Psoas muscle (tissue), 8 donors: ENCODE results near the gene BCAT1. TPM values are rescaled to one million over a fixed set of nuclear protein-coding genes. Genes with fewer than 3 reads are reported as not detected.
A peak's percentile ranks its signal among the peaks of the same experiment; 100 is the strongest.

ENCODE experiments used
- ATAC-seq, 4 donors: fragments of 200-7000 bp; cut with Tn5 transposase; one replicate each; pipeline ENCODE4 v1.9.1; 2020; ENCODE audit warnings: moderate library complexity in 3 of 4, mild to moderate bottlenecking in 2 of 4
- DNase-seq, 2 donors: peaks; one replicate each; pipeline ENCODE4 v3.0.0-alpha.2; 2020
- H3K27ac ChIP-seq: fragments of 200-600 bp; one replicate; pipeline ENCODE4 v1.8.0; 2022
- H3K27me3 ChIP-seq, 3 donors: fragments of 200-600 bp in 1 of 3; one replicate each; pipeline versions ENCODE4 v1.6.1 to v1.8.0; 2013 to 2022; ENCODE audit warnings: low read length in 2 of 3, mild to moderate bottlenecking in 2 of 3, moderate library complexity in 1 of 3; ENCODE audit not compliant: insufficient read depth in 3 of 3
- H3K36me3 ChIP-seq, 2 donors: fragments of 200-600 bp in 1 of 2; one replicate each; pipeline versions ENCODE4 v1.6.1 to v1.8.0; 2013 to 2022; ENCODE audit warnings: low read depth in 1 of 2, mild to moderate bottlenecking in 1 of 2, moderate library complexity in 1 of 2; ENCODE audit not compliant: insufficient read depth in 1 of 2
- H3K4me1 ChIP-seq: fragments of 200-600 bp; one replicate; pipeline ENCODE4 v1.8.0; 2022
- H3K4me3 ChIP-seq: fragments of 200-600 bp; one replicate; pipeline ENCODE4 v1.8.0; 2022; ENCODE audit warnings: mild to moderate bottlenecking
- H3K9me3 ChIP-seq: fragments of 200-600 bp; one replicate; pipeline ENCODE4 v1.8.0; 2022
- CTCF ChIP-seq: fragments of 200-600 bp; IDR thresholded peaks from one replicate; pipeline ENCODE4 v1.8.0; 2022; ENCODE audit warnings: antibody characterized with exemption
- WGBS, 3 donors: extraction: QIAGEN DNeasy Blood & Tissue Kit; methylation state at CpG; one replicate each; pipeline versions ENCODE4 v1.1.6 to v1.1.7; 2013; 5-methylcytosine and 5-hydroxymethylcytosine counted together
- intact Hi-C, 2 donors: fragments of 100-400 bp; cut with DNase I; formaldehyde crosslinking; loops; one replicate each; pipeline versions ENCODE4 v1.11.0 to v1.14.2; 2022
- polyA plus RNA-seq, 3 donors: library from polyadenylated mRNA; stranded (reverse); fragments of 200-250 nt; gene quantifications; one replicate each; pipeline ENCODE4 v1.2.3, GENCODE V29; 2013
- total RNA-seq, 4 donors: library from RNA; stranded (reverse); fragmentation: NEBNext Ultra II Directional in 2 of 4; extraction: Animal tissue kit (Norgen Biotek cat#: 25700) in 2 of 4; gene quantifications; one replicate each; pipeline versions ENCODE4 v1.2.1 to v1.2.4, GENCODE V29; 2021 to 2023
- donor health status: healthy with polysubstance abuse.
- donor health status: DM: no; HTN: no; CAD: no; lungs with moderate emphysema.
- donor health status: Bipolar disorder and iron deficiency.
- donor health status: healthy.
- donor health status: DM: yes; HTN: yes; CAD: no.
- donor health status: DM: no; HTN: no; CAD: no.
- donor health status: DM: no; HTN: no; CAD: no.
- donor health status: DM: yes; HTN: yes; CAD: no.

BCAT1 gene
- total and polyA plus RNA-seq, 7 donors: 0.30 to 3.8 (median 2.7) TPM

GRCh38 chr12:24798335-24798734, 150.6 kb downstream of the BCAT1 start:
- intact Hi-C loops: no loop called here
- TF ChIP-seq CTCF: no peak
- H3K36me3 ChIP-seq: no peaks in the 10 kb centered on the region
- no peaks in the 10 kb centered on the region for H3K27me3 ChIP-seq
- DNase-seq (no peak), ATAC-seq (no peak)
- H3K4me1 ChIP-seq: no peaks in the 10 kb centered on the region
- no peak overlapping the region for H3K4me3 ChIP-seq
- no peak overlapping the region for H3K27ac ChIP-seq
- no peaks in the 10 kb centered on the region for H3K9me3 ChIP-seq

GRCh38 chr12:24797901-24798300, 151.0 kb downstream of the BCAT1 start:
- H3K27ac ChIP-seq: no peak overlapping the region
- no peak for DNase-seq
- intact Hi-C loops: no loop called here
- H3K27me3 ChIP-seq: no peaks in the 10 kb centered on the region
- no peak overlapping the region for H3K4me3 ChIP-seq
- no peaks in the 10 kb centered on the region for H3K4me1 ChIP-seq
- H3K36me3 ChIP-seq: no peaks in the 10 kb centered on the region
- H3K9me3 ChIP-seq: no peaks in the 10 kb centered on the region
- no peak for ATAC-seq
- no peak for TF ChIP-seq CTCF
- 39 to 45% (median 43%) methylated on average over 2 of the region's 2 CpGs for WGBS, 3 donors

- no peak overlapping the region for H3K27ac ChIP-seq
- 28 to 35% (median 31%) methylated on average over 5 of the region's 5 CpGs for WGBS, 3 donors
Measured at GRCh38 chr12:24796876-24797275, 152.0 kb downstream of the BCAT1 start.

GRCh38 chr12:24795699-24796347, 153.1 kb downstream of the BCAT1 start:
- DNase-seq (no peak), ATAC-seq (no peak)
- Histone ChIP-seq H3K27ac (no peak overlapping the region), H3K4me3 (peak overlapping the region; percentile 32), H3K4me1 (no peaks in the 10 kb centered on the region), H3K9me3 (no peaks in the 10 kb centered on the region), H3K36me3 (no peaks in the 10 kb centered on the region), H3K27me3 (no peaks in the 10 kb centered on the region)
- TF ChIP-seq CTCF: no peak
- intact Hi-C loops: no loop called here
- 53 to 75% (median 66%) methylated on average over 4 of the region's 4 CpGs for WGBS, 3 donors

More at GRCh38 chr12:24796876-24797275, 152.0 kb downstream of the BCAT1 start:
- Histone ChIP-seq H3K4me1 (no peaks in the 10 kb centered on the region), H3K4me3 (no peak overlapping the region), H3K36me3 (no peaks in the 10 kb centered on the region), H3K9me3 (no peaks in the 10 kb centered on the region), H3K27me3 (no peaks in the 10 kb centered on the region)
- no peak for TF ChIP-seq CTCF
- ATAC-seq (no peak), DNase-seq (no peak)
- intact Hi-C loops: no loop called here

DNA sequence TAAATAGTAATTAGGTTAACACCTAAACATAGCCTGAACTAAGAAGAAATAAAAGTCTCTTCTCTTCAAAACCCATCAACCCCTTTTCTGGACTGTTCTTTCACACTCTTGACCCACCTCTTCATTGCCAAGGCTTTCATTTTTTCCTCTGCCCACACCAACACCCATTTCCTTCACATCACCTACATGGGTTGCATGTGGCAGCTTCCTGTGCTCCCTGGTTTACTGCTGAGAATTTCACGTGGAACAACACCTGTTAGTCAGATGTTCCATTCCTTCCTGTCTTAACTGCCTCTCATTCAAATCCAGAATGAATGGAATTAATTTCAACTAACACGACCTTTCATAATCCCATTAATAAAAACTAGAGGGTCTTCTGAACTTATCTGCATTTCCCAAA, 157.3 kb downstream of the BCAT1 start:
- 24 to 32% (median 31%) methylated on average over 2 of the region's 2 CpGs for WGBS, 3 donors

More for the DNA sequence above, 157.3 kb downstream of the BCAT1 start:
- ATAC-seq (no peak), DNase-seq (no peak)
- intact Hi-C loops: no loop called here
- no peaks in the 10 kb centered on the region for H3K4me1 ChIP-seq
- TF ChIP-seq CTCF: no peak
- H3K9me3 ChIP-seq: no peaks in the 10 kb centered on the region
- no peaks in the 10 kb centered on the region for H3K36me3 ChIP-seq
- H3K27ac ChIP-seq: no peak overlapping the region
- no peaks in the 10 kb centered on the region for H3K27me3 ChIP-seq
- H3K4me3 ChIP-seq: no peak overlapping the region
